ENCODE results near the gene ADRB2.

ADRB2 gene

GRCh38 chr5:148842161-148842560 lies 15.8 kb downstream of the ADRB2 start:
- Histone ChIP-seq H3K4me3 (ENCODE audit: low read length in 2 of 2) (no peak overlapping the region), H3K27ac (ENCODE audit: low read length) (no peak overlapping the region), H3K4me1 (ENCODE audit: control insufficient read depth, insufficient read depth, low read length) (no peaks in the 10 kb centered on the region), H3K9ac (ENCODE audit: low read length in 2 of 2) (no peak overlapping the region), H3K36me3 (ENCODE audit: control insufficient read depth in 2 of 2, insufficient read depth in 2 of 2, low read length in 2 of 2) (peaks cover 0 to 2% of the 10 kb centered on the region in 2 donors), H3K27me3 (ENCODE audit: control insufficient read depth in 1 of 2, insufficient read depth in 2 of 2, low read length in 2 of 2) (no peaks in the 10 kb centered on the region), H3K9me3 (ENCODE audit: control insufficient read depth in 2 of 2, low read length in 2 of 2) (no peaks in the 10 kb centered on the region)

GRCh38 chr5:148843510-148844318 lies 17.3 kb downstream of the ADRB2 start:
- no peak overlapping the region for H3K9ac ChIP-seq (ENCODE audit: low read length in 2 of 2)
- H3K4me1 ChIP-seq (ENCODE audit: control insufficient read depth, insufficient read depth, low read length), result no peaks in the 10 kb centered on the region
- H3K9me3 ChIP-seq (ENCODE audit: control insufficient read depth in 2 of 2, low read length in 2 of 2), result no peaks in the 10 kb centered on the region
- no peaks in the 10 kb centered on the region for H3K36me3 ChIP-seq (ENCODE audit: control insufficient read depth in 2 of 2, insufficient read depth in 2 of 2, low read length in 2 of 2)
- no peaks in the 10 kb centered on the region for H3K27me3 ChIP-seq (ENCODE audit: control insufficient read depth in 1 of 2, insufficient read depth in 2 of 2, low read length in 2 of 2)
- H3K4me3 ChIP-seq (ENCODE audit: low read length in 2 of 2), result no peak overlapping the region
- H3K27ac ChIP-seq (ENCODE audit: low read length), result no peak overlapping the region

GRCh38 chr5:148844433-148845280 lies 18.2 kb downstream of the ADRB2 start:
- Histone ChIP-seq H3K27me3 (ENCODE audit: control insufficient read depth in 1 of 2, insufficient read depth in 2 of 2, low read length in 2 of 2) (no peaks in the 10 kb centered on the region), H3K4me1 (ENCODE audit: control insufficient read depth, insufficient read depth, low read length) (no peaks in the 10 kb centered on the region), H3K4me3 (ENCODE audit: low read length in 2 of 2) (no peak overlapping the region), H3K9ac (ENCODE audit: low read length in 2 of 2) (no peak overlapping the region), H3K36me3 (ENCODE audit: control insufficient read depth in 2 of 2, insufficient read depth in 2 of 2, low read length in 2 of 2) (no peaks in the 10 kb centered on the region), H3K9me3 (ENCODE audit: control insufficient read depth in 2 of 2, low read length in 2 of 2) (no peaks in the 10 kb centered on the region), H3K27ac (ENCODE audit: low read length) (no peak overlapping the region)

- H3K27ac ChIP-seq (ENCODE audit: low read length), result no peak overlapping the region
- no peaks in the 10 kb centered on the region for H3K27me3 ChIP-seq (ENCODE audit: control insufficient read depth in 1 of 2, insufficient read depth in 2 of 2, low read length in 2 of 2)
- no peaks in the 10 kb centered on the region for H3K4me1 ChIP-seq (ENCODE audit: control insufficient read depth, insufficient read depth, low read length)
- no peak overlapping the region for H3K9ac ChIP-seq (ENCODE audit: low read length in 2 of 2)
- no peak overlapping the region for H3K4me3 ChIP-seq (ENCODE audit: low read length in 2 of 2)
- H3K36me3 ChIP-seq (ENCODE audit: control insufficient read depth in 2 of 2, insufficient read depth in 2 of 2, low read length in 2 of 2), result no peaks in the 10 kb centered on the region
- no peaks in the 10 kb centered on the region for H3K9me3 ChIP-seq (ENCODE audit: control insufficient read depth in 2 of 2, low read length in 2 of 2)
Observed at GRCh38 chr5:148846930-148847329, 20.5 kb downstream of the ADRB2 start.

- Histone ChIP-seq H3K9ac (ENCODE audit: low read length in 2 of 2) (no peak overlapping the region), H3K4me3 (ENCODE audit: low read length in 2 of 2) (no peak overlapping the region), H3K27ac (ENCODE audit: low read length) (no peak overlapping the region), H3K27me3 (ENCODE audit: control insufficient read depth in 1 of 2, insufficient read depth in 2 of 2, low read length in 2 of 2) (no peaks in the 10 kb centered on the region), H3K4me1 (ENCODE audit: control insufficient read depth, insufficient read depth, low read length) (no peaks in the 10 kb centered on the region), H3K36me3 (ENCODE audit: control insufficient read depth in 2 of 2, insufficient read depth in 2 of 2, low read length in 2 of 2) (no peaks in the 10 kb centered on the region), H3K9me3 (ENCODE audit: control insufficient read depth in 2 of 2, low read length in 2 of 2) (no peaks in the 10 kb centered on the region)
Observed at GRCh38 chr5:148847456-148847855, 21.0 kb downstream of the ADRB2 start.

GRCh38 chr5:148848393-148849031 lies 22.1 kb downstream of the ADRB2 start:
- H3K4me1 ChIP-seq (ENCODE audit: control insufficient read depth, insufficient read depth, low read length), result no peaks in the 10 kb centered on the region
- H3K27me3 ChIP-seq (ENCODE audit: control insufficient read depth in 1 of 2, insufficient read depth in 2 of 2, low read length in 2 of 2), result no peaks in the 10 kb centered on the region
- H3K9me3 ChIP-seq (ENCODE audit: control insufficient read depth in 2 of 2, low read length in 2 of 2), result no peaks in the 10 kb centered on the region
- no peak overlapping the region for H3K4me3 ChIP-seq (ENCODE audit: low read length in 2 of 2)
- H3K36me3 ChIP-seq (ENCODE audit: control insufficient read depth in 2 of 2, insufficient read depth in 2 of 2, low read length in 2 of 2), result no peaks in the 10 kb centered on the region
- H3K27ac ChIP-seq (ENCODE audit: low read length), result no peak overlapping the region
- no peak overlapping the region for H3K9ac ChIP-seq (ENCODE audit: low read length in 2 of 2)

- Histone ChIP-seq H3K27ac (ENCODE audit: low read length) (no peak overlapping the region), H3K9ac (ENCODE audit: low read length in 2 of 2) (no peak overlapping the region), H3K4me1 (ENCODE audit: control insufficient read depth, insufficient read depth, low read length) (no peaks in the 10 kb centered on the region), H3K27me3 (ENCODE audit: control insufficient read depth in 1 of 2, insufficient read depth in 2 of 2, low read length in 2 of 2) (no peaks in the 10 kb centered on the region), H3K36me3 (ENCODE audit: control insufficient read depth in 2 of 2, insufficient read depth in 2 of 2, low read length in 2 of 2) (no peaks in the 10 kb centered on the region), H3K9me3 (ENCODE audit: control insufficient read depth in 2 of 2, low read length in 2 of 2) (no peaks in the 10 kb centered on the region), H3K4me3 (ENCODE audit: low read length in 2 of 2) (no peak overlapping the region)
Observed at GRCh38 chr5:148849461-148849860, 23.1 kb downstream of the ADRB2 start.

GRCh38 chr5:148850836-148851235 lies 24.4 kb downstream of the ADRB2 start:
- H3K36me3 ChIP-seq (ENCODE audit: control insufficient read depth in 2 of 2, insufficient read depth in 2 of 2, low read length in 2 of 2), result no peaks in the 10 kb centered on the region
- H3K4me3 ChIP-seq (ENCODE audit: low read length in 2 of 2), result no peak overlapping the region
- no peak overlapping the region for H3K9ac ChIP-seq (ENCODE audit: low read length in 2 of 2)
- H3K27ac ChIP-seq (ENCODE audit: low read length), result no peak overlapping the region
- H3K4me1 ChIP-seq (ENCODE audit: control insufficient read depth, insufficient read depth, low read length), result no peaks in the 10 kb centered on the region
- no peaks in the 10 kb centered on the region for H3K9me3 ChIP-seq (ENCODE audit: control insufficient read depth in 2 of 2, low read length in 2 of 2)
- H3K27me3 ChIP-seq (ENCODE audit: control insufficient read depth in 1 of 2, insufficient read depth in 2 of 2, low read length in 2 of 2), result no peaks in the 10 kb centered on the region

- no peaks in the 10 kb centered on the region for H3K27me3 ChIP-seq (ENCODE audit: control insufficient read depth in 1 of 2, insufficient read depth in 2 of 2, low read length in 2 of 2)
- H3K4me3 ChIP-seq (ENCODE audit: low read length in 2 of 2), result no peak overlapping the region
- H3K9me3 ChIP-seq (ENCODE audit: control insufficient read depth in 2 of 2, low read length in 2 of 2), result no peaks in the 10 kb centered on the region
- no peak overlapping the region for H3K9ac ChIP-seq (ENCODE audit: low read length in 2 of 2)
- H3K36me3 ChIP-seq (ENCODE audit: control insufficient read depth in 2 of 2, insufficient read depth in 2 of 2, low read length in 2 of 2), result no peaks in the 10 kb centered on the region
- H3K4me1 ChIP-seq (ENCODE audit: control insufficient read depth, insufficient read depth, low read length), result no peaks in the 10 kb centered on the region
- H3K27ac ChIP-seq (ENCODE audit: low read length), result no peak overlapping the region
Observed at GRCh38 chr5:148853868-148854267, 27.5 kb downstream of the ADRB2 start.

- Histone ChIP-seq H3K27me3 (ENCODE audit: control insufficient read depth in 1 of 2, insufficient read depth in 2 of 2, low read length in 2 of 2) (no peaks in the 10 kb centered on the region), H3K4me3 (ENCODE audit: low read length in 2 of 2) (no peak overlapping the region), H3K9me3 (ENCODE audit: control insufficient read depth in 2 of 2, low read length in 2 of 2) (no peaks in the 10 kb centered on the region), H3K36me3 (ENCODE audit: control insufficient read depth in 2 of 2, insufficient read depth in 2 of 2, low read length in 2 of 2) (no peaks in the 10 kb centered on the region), H3K27ac (ENCODE audit: low read length) (no peak overlapping the region), H3K9ac (ENCODE audit: low read length in 2 of 2) (no peak overlapping the region), H3K4me1 (ENCODE audit: control insufficient read depth, insufficient read depth, low read length) (no peaks in the 10 kb centered on the region)
Observed at GRCh38 chr5:148855249-148856008, 29.0 kb downstream of the ADRB2 start.
